DMS153 treated with DMSO at 0.1 percent for 48 hours (cell line): Measurements from ENCODE around the gene ZSCAN2.

Experiments used
- DNase-seq: peaks from one replicate; lab custom pipeline; 2025; ENCODE audit not compliant: unreplicated experiment; lab: John Stamatoyannopoulos, UW

Gene ZSCAN2

DNA sequence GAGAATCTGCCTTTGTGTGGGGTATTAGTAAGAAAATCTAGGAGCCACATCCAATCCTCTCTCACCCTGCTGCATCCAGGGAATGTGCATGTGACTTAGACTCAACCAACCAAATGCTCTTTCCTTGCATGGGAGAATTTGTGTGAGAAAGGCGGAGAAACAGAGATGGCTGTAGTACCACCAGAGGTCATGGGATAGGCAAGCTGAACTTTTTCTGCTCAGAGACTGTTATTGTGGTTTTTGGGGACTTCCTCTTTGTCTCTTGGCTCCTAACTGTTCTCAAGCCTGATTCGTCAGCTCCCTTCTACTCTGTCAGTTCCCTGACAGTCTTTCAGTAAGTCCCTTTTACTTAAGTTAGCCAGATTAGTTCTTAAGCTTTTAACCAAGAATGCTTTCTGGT lies 2.6 kb upstream of the ZSCAN2 start:
- no peak for DNase-seq

DNA sequence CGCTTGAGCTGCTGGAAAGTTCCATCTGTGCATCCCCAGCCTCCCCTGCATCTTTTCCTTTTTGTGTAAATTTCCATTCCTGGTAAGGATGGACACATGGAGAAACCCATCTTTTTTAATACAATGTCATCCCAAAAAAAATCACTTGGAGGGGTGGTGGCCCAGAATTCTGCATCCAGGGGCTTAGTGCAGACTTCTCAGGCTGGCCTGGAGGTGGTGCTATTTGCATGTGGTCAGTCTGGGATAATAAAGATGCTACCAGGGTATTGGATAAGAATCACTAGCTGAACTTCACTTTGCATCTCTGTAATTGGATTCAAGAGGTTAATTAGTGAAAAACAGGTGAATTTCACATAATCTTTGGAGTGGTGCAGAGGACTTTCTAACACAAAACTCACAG lies 1.8 kb upstream of the ZSCAN2 start:
- DNase-seq, result no peak

DNA sequence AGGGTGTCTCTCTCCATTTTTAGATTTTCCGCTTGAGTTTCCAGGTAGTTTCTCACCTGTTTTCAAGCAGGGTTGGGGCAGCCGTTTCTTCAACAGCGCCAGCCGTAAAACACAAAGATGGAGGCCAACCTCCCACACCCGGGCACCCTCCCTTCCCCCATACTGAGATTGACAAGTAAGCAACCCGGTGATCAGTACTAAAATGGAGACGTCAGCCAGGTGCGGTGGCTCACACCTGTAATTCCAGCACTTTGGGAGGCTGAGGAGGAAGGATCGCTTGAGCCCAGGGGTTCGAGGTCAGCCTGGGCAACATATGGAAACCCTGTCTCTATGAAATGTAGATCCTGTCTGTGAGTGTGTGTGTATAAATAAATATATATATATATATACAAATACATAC lies 903 bp upstream of the ZSCAN2 start:
- DNase-seq, result no peak

DNA sequence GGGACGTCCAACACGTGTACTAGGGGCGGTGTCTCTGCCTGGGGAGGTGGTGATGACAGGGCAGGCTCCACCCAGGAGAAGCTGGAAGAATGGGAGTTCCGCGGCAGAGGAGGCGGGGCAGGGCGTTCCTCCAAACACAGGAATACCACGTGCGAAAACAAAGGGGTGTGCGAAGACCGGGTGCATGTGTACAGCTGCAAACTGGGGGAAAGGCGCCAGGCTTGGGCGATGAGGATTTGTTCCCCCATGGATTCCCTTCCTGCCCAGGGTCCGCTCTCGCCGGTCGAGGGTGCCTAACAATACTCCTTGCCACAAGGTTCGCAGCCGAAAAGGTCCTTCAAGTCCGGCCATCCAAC lies 500 bp upstream of the ZSCAN2 start:
- peak; percentile 10 for DNase-seq

GRCh38 chr15:84601555-84601838 lies 688 bp downstream of the ZSCAN2 start:
- DNase-seq, result no peak

GRCh38 chr15:84603630-84604379 lies 3.0 kb downstream of the ZSCAN2 start:
- DNase-seq, result no peak

DNA sequence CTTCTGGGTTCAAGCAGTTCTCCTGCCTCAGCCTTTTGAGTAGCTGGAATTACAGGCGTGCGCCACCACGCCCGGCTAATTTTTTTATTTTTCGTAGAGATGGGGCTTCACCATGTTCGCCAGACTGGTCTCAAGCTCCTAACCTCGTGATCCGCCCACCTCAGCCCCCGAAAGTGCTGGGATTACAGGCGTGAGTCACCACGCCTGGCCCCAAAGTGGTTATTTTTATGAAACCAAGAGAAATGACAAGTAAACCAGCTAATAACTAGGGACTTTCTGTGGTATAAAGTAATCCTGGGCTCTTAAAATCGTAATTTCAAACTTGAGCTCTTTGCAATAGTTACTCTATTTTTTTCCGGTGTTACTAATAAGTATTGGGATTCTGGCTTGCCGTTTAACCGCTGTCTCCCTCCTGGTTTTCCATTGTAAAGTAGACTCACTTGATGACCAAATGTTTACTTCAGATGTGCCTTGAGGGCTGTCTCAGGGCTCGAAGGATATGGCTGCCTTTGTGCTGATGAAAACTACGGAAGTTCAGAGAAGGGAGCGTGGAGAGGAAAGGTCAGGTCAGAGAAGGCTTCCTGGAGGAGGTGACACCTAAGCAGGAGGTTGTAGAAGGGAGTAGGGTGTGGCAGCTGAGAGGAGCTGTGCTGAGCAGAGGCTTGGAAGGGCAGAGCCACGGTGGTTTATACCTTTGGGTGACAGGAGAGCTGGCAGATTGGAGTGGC lies 4.2 kb downstream of the ZSCAN2 start:
- DNase-seq, result no peak

DNA sequence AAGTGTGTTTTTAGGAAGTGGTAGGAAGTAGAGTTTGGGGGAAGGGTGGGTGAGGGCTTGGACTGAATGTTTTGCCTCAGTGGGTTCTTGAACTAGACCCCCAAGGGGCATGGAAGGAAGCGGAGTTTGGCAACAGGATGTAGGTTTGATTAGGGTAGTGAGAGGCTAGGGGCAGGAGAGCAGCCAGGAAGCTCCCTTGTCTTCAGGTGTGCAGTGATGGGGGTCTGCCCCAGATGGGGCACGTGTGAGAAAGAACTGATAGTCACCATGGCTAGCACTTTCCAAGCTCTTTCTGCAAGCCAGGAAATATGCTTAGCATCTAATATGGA lies 4.7 kb downstream of the ZSCAN2 start:
- DNase-seq, result no peak

- no peak for DNase-seq
Observed at GRCh38 chr15:84606653-84607120, 5.9 kb downstream of the ZSCAN2 start.

- no peak for DNase-seq
Observed at GRCh38 chr15:84608707-84609284, 8.0 kb downstream of the ZSCAN2 start.

DNA sequence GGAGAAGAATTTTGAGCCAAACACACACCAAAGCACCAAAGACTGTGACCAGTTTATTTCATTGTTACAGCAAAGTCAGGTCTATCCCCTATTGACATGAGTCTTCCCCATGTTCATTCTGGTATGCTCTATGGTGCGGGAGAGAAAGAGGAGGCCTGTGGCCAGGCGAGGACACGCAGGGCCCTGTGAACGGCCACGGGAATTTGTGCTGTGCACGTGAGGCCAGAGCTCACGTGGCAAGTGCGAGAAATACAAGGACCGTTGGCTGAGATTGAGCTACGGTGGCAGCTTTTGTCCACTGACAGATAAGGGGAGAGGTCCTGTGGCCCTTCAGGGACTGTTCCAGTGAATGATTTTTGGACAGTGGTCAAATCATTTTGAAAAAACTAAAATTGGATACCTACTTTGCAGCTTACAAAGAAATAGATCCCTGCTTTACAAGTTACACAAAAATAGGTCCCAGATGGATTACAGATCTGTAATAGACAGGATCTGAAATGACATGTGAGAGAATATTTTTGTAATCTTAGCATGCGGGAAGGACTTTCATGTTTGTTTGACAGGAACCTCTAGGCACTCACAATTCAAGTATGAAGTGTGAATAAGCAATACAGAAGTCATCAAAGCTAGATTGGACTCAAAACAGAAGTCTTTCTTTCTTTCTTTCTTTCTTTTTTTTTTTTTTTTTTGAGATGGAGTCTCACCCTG lies 9.2 kb downstream of the ZSCAN2 start:
- no peak for DNase-seq

DNA sequence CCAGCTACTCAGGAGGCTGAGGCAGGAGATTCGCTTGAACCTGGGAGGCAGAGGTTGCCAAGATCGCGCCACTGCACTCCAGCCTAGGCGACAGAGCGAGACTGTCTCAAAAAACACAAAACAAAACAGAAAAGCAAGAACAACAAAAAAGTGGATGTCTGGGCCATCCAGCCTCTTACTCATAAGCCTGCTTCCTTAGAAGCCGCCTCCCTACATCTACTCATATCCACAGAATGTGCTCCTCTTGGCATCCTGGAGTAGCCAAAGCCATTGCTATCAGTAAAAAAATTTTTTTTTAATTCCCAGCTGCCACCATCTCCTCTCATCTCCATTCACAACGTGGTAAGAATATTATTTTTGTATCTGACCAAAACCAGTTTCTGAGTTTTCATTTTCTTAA lies 10.8 kb downstream of the ZSCAN2 start:
- DNase-seq, result no peak

DNA sequence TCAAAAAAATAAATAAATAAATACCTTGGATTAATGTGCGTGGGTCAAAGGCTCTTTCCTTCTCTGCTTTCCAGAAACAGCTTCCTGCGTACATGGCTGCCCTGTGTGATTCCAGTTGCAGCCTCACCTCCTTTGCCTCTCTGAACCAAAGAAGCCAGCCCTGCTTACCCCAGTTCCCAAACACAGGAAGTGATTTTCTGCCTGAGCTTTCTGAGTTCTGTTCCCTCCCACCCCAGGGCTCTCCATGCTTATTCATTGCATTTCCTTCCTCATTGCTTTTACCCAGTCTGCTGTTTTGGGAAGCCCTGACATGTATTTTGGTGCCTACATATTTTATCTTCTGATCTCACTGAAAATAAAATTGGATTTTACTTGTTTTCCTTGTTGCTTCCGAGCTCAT lies 15.4 kb downstream of the ZSCAN2 start:
- no peak for DNase-seq

GRCh38 chr15:84620626-84621025 lies 19.8 kb downstream of the ZSCAN2 start:
- DNase-seq, result no peak

DNA sequence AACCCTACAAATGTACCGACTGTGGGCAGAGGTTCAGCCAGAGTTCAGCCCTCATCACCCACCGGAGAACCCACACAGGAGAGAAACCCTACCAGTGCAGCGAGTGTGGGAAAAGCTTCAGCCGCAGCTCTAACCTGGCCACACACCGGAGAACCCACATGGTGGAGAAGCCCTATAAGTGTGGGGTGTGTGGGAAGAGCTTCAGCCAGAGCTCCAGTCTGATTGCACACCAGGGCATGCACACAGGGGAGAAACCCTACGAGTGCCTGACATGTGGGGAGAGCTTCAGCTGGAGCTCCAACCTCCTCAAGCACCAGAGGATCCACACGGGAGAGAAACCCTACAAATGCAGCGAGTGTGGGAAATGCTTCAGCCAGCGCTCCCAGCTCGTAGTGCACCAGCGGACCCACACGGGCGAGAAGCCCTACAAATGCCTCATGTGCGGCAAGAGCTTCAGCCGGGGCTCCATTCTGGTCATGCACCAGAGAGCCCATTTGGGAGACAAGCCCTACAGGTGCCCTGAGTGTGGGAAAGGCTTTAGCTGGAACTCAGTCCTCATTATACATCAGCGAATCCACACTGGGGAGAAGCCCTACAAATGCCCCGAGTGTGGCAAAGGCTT lies 20.7 kb downstream of the ZSCAN2 start:
- DNase-seq, result no peak

- no peak for DNase-seq
Observed at GRCh38 chr15:84624359-84624758, 23.6 kb downstream of the ZSCAN2 start.

DNA sequence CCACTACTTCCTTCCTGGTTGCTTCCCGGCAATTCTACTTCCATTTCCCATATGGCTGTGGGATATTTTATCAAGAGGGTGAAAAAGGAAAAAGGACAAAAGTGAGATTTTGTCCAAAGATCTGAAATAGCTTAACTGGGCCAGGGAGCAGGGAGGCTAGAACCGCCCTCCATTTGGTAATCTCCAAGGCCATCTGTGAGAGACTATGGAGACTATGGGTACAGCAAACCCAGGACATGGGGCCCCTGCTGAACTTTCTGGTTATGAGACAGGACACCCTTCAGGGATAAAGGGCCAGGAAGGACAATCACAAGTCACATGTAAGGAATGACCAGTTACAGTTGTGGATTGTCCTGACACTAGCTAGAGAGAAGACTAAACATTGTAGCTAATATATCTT lies 24.3 kb downstream of the ZSCAN2 start:
- no peak for DNase-seq

DNA sequence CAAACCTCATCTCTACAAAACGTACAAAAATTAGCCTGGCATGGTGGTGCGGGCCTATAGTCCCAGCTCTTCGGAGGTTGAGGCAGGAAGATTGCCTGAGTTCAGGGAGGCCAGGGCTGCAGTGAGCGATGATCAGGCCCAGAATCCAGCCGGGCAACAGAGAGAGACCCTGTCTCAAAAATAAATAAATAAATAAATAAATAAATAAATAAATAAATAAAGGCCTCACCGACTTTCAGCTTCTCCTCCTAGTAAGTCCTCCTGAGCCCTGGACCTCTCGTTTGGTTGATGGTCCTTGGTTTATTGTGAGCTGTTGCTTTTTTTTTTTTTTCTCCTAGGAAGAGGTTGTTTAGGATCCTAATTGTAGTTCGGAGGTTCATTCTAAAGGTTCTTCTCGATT lies 28.2 kb downstream of the ZSCAN2 start:
- DNase-seq, result no peak

DNA sequence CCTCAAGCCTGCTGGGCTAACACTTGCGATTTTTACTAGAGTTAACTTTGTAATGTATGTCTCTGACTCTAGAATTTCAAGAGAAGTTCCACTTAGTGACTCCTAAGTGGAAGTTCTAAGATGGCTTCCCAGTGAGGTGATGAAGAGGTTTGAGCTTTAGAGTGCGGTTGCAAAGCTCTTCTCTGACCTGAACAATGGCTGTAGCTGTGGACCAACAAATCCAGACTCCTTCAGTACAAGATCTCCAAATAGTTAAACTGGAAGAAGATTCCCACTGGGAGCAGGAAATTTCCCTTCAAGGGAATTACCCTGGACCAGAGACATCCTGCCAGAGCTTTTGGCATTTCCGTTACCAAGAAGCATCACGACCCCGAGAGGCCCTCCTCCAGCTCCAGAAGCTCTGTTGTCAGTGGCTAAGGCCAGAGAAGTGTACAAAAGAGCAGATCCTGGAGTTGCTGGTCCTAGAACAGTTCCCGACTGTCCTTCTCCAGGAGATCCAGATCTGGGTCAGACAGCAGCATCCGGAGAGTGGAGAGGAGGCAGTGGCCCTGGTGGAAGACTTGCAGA lies 31.0 kb downstream of the ZSCAN2 start:
- no peak for DNase-seq

DNA sequence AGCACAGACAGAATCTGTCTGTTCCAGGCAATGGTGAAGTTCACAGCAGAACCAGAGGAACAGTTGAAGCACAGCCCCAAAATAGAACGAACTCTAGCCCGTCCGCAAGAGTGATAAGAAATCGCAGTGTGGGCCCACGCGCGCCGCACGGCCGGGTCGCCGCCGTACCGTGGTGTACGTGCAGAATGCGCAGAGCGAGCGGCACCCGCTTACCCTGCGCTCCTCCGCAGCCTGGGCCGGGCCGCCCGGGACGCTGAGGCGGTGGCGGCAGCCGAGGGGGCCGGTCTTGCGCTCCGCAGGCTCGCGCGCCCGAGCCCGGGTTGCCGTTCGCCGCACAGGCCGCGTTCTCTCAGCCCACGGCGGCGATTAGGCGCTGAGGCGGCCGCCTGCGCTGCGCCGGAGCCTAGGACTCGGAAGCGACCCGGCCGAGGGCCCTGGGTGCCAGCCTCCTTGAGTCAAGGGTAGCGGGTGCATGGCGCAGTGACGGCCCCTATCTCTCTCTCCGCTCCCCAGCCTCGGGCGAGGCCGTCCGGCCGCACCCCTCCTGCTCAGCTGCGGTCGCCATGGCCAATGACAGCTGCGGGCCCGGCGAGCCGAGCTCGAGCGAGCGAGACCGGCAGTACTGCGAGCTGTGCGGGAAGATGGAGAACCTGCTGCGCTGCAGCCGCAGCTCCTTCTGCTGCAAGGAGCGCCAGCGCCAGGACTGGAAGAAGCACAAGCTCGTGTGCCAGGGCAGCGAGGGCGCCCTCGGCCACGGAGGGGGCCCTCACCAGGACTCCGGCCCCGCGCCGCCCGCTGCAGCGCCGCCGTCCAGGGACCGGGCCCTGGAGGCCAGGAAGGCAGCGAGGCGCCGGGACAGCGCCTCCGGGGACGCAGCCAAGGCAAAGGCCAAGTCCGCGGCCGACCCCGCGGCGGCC lies 32.8 kb downstream of the ZSCAN2 start:
- DNase-seq, result no peak
